Spleen (tissue), 7 donors: Measurements from ENCODE around the gene RAB25.

Experiments
- CTCF ChIP-seq, 11 experiments: fragments of 200-600 bp in 7 of 11; fragments of 450-650 bp in 4 of 11; sonication (generic) in 4 of 11; IDR thresholded peaks in 8 of 11; conservative IDR thresholded peaks in 3 of 11; 1 replicate in 7 of 11; 2 replicates in 4 of 11; pipeline versions ENCODE4 v1.4.0 to v1.8.0; 2016 to 2021; ENCODE audit warnings: antibody characterized with exemption in 11 of 11, inconsistent platforms in 4 of 11, mild to moderate bottlenecking in 1 of 11
- POLR2AphosphoS5 ChIP-seq, 3 donors: sonication (generic); formaldehyde crosslinking; IDR thresholded peaks; one replicate each; pipeline ENCODE4 v1.5.1; 2017; ENCODE audit warnings: antibody characterized with exemption in 3 of 3
- donor health status: DM: no; HTN: no; CAD: no; lungs with moderate emphysema.
- donor health status: DM: no; HTN: no; CAD: no.
- donor health status: DM: no; HTN: no; CAD: no.

- TF ChIP-seq POLR2AphosphoS5 (IDR thresholded peaks at IDR 0.05) (no peak), CTCF (IDR thresholded peaks at IDR 0.05 in 8 of 11, conservative IDR thresholded peaks at IDR 0.05 in 3 of 11) (no peak)
These were observed 12.8 kb downstream of the RAB25 start for GRCh38 chr1:156073740-156074139.
